ENCODE measurements around the gene MS4A12.
"Not testable (repeated sequence)": the region's sequence is repeated elsewhere in the genome, so short reads cannot be mapped to it uniquely, and the experiment has no call there.

Gene MS4A12, protein sequence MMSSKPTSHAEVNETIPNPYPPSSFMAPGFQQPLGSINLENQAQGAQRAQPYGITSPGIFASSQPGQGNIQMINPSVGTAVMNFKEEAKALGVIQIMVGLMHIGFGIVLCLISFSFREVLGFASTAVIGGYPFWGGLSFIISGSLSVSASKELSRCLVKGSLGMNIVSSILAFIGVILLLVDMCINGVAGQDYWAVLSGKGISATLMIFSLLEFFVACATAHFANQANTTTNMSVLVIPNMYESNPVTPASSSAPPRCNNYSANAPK

DNA sequence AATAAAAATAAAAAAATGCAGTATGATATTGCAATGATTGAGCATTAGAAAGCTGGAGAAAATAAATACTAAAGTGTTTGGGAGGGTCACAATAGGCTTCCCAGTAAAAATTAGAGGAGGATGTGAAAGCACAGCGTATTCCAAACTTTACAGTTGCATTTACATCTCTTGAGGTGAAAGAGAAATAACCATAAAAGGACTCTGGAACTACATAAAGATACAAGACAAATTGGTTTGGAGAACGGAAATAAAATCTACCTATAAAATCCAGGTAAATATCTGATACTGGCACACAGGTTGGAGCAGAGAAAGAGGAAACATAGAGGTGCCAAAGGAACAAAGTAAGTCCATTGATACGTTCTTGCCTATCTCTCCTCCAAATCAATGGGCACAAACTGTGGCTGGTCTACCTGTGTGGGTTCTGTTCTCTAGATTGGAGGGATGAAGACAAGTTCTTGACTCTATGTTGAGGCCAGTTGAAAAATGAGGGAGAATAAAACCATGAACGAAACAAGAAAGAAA is at the start of gene MS4A12:
TSS of gene MS4A12 (plus strand) at position 291 of the 522 bp plus-strand sequence. CDS start 4,541 bp downstream, outside the sequence.
- FAIRE-seq = no peak

DNA sequence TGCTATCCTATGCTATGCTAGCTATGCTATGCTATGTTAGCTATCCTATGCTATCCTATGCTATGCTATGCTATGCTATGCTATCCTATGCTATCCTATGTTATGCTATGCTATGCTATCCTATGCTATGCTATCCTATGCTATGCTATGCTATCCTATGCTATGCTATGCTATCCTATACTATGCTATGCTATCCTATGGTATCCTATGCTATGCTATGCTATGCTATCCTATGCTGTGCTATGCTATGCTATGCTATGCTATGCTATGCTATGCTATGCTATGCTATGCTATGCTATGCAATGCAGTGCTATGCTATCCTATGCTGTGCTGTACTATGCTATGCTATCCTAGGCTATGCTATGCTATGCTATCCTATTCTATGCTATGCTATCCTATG is 45.5 kb upstream of the MS4A12 start:
- no peak for FAIRE-seq

DNA sequence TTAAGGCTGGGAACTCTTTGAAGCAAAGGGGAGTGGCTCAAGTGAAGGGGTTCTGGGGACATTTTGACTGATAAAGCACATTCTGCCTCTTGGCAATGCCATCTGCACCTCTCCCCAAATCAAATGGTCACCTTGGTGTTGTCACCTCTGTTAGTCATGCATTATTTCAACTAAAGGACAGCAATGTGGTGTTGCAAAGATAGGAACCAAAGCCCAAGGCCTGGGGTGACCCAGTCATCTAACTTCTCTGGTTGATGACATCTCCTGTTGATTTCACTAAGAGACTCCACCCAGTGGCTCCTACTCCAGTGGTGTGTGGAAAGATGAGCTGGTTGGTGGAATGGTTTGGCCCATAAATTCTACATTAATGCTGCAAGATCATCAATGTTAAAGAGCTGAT is 44.7 kb upstream of the MS4A12 start:
- FAIRE-seq = no peak

- not testable (repeated sequence) for FAIRE-seq
Observed at GRCh38 chr11:60451185-60451584, 41.4 kb upstream of the MS4A12 start.

GRCh38 chr11:60454212-60454611 is 38.4 kb upstream of the MS4A12 start:
- no peak for FAIRE-seq

DNA sequence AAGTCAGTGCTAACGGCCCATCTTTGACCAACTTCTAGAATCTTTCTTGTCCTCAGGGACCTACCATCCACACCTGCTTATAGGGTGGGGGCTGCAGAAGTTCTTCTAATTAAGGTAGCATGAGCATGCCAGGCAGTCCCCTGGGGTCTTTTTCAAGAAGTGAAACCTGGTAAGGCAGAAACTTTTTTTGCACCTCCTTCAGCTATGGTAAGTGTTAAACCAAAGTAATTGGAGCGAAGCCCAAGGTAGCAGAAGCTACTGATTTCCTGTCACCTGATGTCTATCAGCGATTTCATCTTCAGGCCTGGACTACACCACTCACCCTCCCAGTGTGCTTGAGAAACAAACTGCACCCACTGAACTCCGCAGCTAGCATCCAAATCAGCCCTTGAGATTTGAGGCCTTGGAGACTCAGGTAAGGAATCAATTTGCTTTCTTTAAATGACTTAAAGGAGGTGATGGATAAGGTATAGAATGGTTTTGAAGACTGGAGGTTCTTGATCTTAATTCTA is 37.0 kb upstream of the MS4A12 start, which contains the start of gene MS4A1:
TSS of gene MS4A1 (plus strand) at position 317 of the 512 bp plus-strand sequence. CDS start 6,528 bp downstream, outside the sequence.
- FAIRE-seq = no peak

GRCh38 chr11:60457576-60457975 is 35.0 kb upstream of the MS4A12 start:
- no peak for FAIRE-seq

GRCh38 chr11:60459345-60459744 is 33.2 kb upstream of the MS4A12 start:
- FAIRE-seq = no peak

DNA sequence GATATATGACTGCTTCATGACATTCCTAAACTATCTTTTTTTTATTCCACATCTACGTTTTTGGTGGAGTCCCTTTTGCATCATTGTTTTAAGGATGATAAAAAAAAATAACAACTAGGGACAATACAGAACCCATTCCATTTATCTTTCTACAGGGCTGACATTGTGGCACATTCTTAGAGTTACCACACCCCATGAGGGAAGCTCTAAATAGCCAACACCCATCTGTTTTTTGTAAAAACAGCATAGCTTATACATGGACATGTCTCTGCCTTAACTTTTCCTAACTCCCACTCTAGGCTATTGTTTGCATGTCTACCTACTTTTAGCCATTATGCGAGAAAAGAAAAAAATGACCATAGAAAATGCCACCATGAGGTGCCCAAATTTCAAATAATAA is 23.7 kb upstream of the MS4A12 start:
- FAIRE-seq = no peak

DNA sequence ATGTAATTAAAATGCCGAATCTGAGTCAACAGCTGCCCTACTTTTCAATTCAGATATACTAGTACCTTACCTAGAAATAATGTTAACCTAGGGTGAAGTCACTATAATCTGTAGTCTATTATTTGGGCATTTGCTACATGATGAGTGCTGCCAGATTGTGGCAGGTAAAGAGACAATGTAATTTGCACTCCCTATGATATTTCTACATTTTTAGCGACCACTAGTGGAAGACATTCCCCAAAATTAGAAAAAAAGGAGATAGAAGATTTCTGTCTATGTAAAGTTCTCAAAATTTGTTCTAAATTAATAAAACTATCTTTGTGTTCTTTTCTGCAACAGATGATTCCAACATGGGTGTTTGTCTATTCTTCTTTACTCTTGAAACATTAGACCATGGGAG is 22.9 kb upstream of the MS4A12 start:
- no peak for FAIRE-seq

- FAIRE-seq = no peak
Observed at GRCh38 chr11:60477035-60477445, 15.5 kb upstream of the MS4A12 start.

- no peak for FAIRE-seq
Observed at GRCh38 chr11:60482361-60482760, 10.2 kb upstream of the MS4A12 start.

GRCh38 chr11:60485987-60486386 is 6.6 kb upstream of the MS4A12 start:
- FAIRE-seq = no peak

- FAIRE-seq = no peak
Observed at GRCh38 chr11:60493454-60493853, 876 bp downstream of the MS4A12 start.

DNA sequence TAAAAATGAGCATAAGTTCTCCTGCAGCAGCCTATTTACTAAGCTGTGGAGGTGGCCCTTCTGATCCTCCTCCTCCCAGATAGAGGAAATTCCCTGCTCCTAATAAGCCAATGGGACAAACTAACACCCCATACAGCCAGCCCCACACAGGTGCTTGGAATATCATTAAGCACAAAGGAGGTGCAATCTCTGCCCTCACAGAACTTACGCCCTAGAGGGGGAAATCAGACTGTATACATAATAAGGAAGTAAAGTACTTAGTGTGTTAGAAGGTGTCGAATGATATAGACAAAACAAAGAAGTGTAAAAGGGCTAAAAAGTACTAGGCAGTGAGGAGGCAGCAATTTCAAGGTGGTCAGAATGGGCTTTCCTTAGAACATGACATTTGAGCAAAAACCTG is 5.8 kb downstream of the MS4A12 start:
- FAIRE-seq = no peak

GRCh38 chr11:60498853-60499252 is 6.3 kb downstream of the MS4A12 start:
- FAIRE-seq = no peak

GRCh38 chr11:60500276-60500910 is 7.8 kb downstream of the MS4A12 start:
- FAIRE-seq = no peak

- FAIRE-seq = no peak
Observed at GRCh38 chr11:60502221-60502775, 9.7 kb downstream of the MS4A12 start.

- no peak for FAIRE-seq
Observed at GRCh38 chr11:60504219-60504905, 11.8 kb downstream of the MS4A12 start.

DNA sequence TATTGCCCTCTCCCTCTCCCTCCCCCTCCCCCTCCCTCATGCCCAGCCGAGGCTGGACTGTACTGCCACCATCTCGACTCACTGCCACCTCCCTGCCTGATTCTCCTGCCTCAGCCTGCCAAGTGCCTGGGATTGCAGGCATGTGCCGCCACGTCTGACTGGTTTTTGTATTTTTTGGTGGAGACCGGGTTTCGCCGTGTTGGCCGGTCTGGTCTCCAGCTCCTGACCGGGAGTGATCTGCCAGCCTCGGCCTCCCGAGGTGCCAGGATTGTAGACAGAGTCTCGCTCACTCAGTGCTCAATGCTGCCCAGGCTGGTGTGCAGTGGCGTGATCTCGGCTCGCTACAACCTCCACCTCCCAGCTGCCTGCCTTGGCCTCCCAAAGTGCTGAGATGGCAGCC is 17.0 kb downstream of the MS4A12 start:
- FAIRE-seq = not testable (repeated sequence)

DNA sequence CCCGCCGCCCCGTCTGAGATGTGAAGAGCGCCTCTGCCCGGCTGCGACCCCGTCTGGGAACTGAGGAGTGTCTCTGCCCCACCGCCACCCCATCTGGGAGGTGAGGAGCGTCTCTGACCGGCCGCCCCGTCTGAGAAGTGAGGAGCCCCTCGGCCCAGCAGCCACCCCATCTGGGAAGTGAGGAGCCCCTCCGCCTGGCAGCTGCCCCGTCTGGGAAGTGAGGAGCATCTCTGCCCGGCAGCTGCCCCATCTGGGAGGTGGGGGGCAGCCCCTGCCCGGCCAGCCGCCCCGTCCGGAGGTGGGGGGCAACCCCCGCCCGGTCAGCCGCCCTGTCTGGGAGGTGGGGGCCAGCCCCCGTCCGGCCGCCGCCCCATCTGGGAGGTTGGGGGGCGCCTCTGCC is 17.6 kb downstream of the MS4A12 start:
- FAIRE-seq = not testable (repeated sequence)

DNA sequence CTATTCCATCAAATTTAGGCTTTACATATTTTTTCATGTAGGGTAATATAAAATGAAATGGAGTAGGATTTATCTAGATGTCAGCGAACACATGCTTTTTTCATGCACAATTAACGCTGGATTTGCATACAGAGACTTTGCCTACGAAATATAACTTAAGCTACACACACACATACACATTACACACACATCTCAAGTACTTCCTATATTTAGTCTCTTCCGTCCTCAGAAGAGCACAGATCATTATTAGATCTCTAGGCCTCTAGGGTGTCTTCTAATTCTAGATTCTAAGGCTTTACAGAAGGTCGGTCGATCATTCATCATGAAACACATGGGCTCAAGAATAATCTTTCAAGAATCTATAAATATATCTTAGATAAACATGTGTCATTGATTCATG is 18.8 kb downstream of the MS4A12 start:
- FAIRE-seq = no peak

DNA sequence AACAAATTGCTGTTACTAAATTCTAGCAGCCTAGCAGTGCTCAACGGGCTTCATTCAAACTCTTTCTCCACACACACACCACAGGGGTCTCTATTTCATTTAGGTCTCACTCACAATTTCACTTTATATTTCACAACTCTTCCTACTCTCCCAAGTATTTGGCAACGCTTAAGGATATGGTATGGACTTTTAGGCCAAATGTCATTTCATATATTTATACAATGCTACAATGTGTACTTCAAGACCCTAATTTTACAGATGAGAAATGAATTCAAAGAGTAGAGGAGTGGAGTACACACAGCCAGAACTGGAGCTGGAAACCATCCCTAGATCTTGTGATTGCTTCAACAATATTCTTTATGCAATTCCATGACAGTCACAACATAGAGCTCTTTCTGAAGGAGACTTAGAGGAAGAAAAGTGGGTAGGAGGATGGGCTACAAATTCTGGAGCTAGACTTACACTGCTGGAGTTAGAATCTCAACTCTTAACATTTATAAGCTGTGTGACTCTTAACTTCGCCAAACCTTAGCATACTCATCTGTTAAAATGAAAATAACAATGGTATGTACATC is 20.2 kb downstream of the MS4A12 start:
- no peak for FAIRE-seq
